Mononuclear cell (primary cell): Measurements from ENCODE around the gene OR2F1. TPM values are rescaled to one million over a fixed set of nuclear protein-coding genes. Genes with fewer than 3 reads are reported as not detected.

ENCODE experiments used
- H3K27me3 ChIP-seq: 2 replicates; pipeline ENCODE4 v1.6.0; 2011; ENCODE audit warnings: low read length, control low read depth; ENCODE audit not compliant: insufficient read depth
- H3K4me1 ChIP-seq: 2 replicates; pipeline ENCODE4 v1.5.1; 2011; ENCODE audit warnings: mild to moderate bottlenecking, low read length, control low read depth; ENCODE audit not compliant: insufficient read depth
- H3K4me3 ChIP-seq: 2 replicates; pipeline ENCODE4 v1.5.1; 2011; ENCODE audit warnings: mild to moderate bottlenecking, low read length, moderate library complexity
- H3K9me3 ChIP-seq: 2 replicates; pipeline ENCODE4 v1.5.1; 2011; ENCODE audit warnings: low read depth, mild to moderate bottlenecking, control low read depth, low read length
- total RNA-seq: library from RNA; depleted of rRNA; stranded (reverse); fragments of >200 nt; gene quantifications from one replicate; pipeline ENCODE4 v1.2.3, GENCODE V29; 2012

Gene OR2F1
- total RNA-seq, 1 donor, result under 0.01 TPM

DNA sequence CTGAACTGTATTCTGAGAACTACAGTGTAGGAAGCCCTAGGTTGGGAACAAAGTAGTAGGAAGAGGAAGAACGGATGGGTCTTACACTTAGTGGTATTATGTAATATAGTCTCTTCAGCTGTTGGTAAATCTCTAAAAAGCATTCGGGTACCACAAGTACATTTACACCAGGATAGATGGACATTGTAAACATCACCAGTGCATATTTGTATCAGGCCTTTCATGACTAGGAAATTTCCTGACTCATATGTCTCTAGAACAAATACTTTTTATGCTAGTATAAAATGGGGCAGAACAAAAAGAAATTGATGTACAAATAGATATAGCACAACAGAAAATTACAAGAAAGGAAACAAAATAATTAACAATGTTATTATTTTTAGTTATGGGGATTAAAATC, 23.9 kb downstream of the OR2F1 start:
- no peak overlapping the region for H3K4me3 ChIP-seq
- H3K27me3 ChIP-seq, result no peaks in the 10 kb centered on the region
- no peaks in the 10 kb centered on the region for H3K4me1 ChIP-seq
- no peaks in the 10 kb centered on the region for H3K9me3 ChIP-seq

DNA sequence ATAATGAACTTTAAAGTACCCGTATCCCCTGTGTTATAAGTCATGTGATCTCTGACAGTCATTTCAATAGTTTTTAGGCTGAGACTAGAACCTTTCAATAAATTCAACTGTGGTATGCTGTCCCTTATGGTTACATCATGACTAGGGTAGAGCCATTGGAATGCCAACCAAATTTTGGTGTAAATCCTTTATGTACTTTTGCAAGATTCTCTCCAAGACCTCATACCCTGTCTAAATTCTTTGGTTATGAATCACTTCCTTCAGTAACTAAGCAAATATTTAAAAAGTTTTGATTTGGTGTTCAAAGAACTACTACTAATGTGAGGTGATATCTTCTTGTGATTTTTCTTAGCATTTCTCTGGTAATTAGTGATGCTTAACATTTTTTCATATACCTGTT, 24.7 kb downstream of the OR2F1 start:
- no peaks in the 10 kb centered on the region for H3K9me3 ChIP-seq
- no peak overlapping the region for H3K4me3 ChIP-seq
- no peaks in the 10 kb centered on the region for H3K4me1 ChIP-seq
- no peaks in the 10 kb centered on the region for H3K27me3 ChIP-seq

DNA sequence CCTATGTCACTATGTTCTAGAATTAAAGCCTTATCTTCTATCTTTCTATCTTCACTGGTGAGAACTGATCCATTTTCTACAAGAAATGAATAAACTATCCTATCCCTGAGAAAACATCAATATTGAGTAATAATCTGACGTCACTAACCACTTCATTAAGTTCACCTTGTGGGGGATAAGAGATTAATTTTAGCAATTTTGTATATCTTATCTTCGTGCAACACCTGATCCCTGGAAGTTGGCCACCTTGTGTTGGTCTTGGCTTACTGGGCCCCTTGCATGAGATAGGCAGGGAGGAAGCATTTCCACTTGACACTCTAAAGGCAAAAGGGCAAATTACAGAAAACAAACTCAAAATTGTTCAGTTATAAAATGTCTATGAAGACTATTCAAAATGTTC, 25.4 kb downstream of the OR2F1 start:
- Histone ChIP-seq H3K9me3 (no peaks in the 10 kb centered on the region), H3K4me3 (no peak overlapping the region), H3K27me3 (no peaks in the 10 kb centered on the region), H3K4me1 (no peaks in the 10 kb centered on the region)

DNA sequence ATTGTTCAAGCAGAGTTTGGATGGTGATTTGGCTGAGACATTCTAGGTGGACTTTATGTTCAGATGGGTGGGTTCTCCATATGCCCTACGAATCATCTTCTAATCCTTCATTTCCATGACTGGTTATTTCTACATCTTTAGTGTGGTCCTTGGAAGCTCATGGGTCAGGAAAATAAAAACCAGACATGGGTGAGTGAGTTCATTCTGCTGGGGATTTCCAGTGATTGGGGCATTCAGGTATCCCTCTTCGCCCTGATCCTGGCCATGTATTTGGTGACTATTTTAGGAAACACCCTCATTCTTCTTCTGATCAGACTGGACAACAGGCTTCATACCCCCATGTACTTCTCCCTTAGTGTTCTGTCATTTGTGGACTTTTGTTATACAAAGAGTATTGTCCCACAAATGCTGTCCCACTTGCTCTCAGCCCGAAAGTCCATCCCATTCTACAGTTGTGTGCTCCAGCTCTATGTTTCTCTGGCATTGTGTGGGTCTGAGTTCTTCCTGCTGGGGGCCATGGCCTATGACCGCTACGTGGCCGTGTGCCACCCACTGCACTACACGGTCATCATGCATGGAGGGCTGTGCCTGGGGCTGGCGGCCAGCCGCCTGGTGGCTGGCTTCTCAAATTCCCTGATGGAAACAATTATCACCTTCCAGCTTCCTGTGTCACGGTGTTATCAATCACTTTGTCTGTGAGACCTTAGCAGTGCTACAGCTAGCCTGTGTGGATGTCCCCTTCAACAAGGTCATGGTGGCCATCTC, 26.3 kb downstream of the OR2F1 start:
- H3K4me3 ChIP-seq, result no peak overlapping the region
- H3K9me3 ChIP-seq, result no peaks in the 10 kb centered on the region
- no peaks in the 10 kb centered on the region for H3K4me1 ChIP-seq
- H3K27me3 ChIP-seq, result no peaks in the 10 kb centered on the region

DNA sequence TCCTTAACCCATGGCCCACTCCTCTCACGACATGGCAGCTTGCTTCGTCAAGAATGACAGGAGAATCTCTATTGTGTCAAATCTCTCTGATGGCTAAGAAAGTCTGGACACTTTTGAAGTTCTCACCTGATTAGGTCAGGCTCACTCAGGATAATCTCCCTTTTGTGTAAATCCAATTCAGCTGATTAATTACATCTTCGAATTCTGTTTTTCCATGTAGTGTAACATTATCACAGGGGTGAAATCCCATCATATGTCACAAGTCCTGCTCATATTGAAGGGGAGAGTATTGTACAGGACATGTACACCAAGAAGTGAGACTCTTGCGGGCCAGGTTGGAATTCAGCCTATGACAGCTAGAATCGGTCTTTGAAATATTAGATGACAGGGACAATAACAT, 29.3 kb downstream of the OR2F1 start:
- H3K4me3 ChIP-seq, result no peak overlapping the region
- no peaks in the 10 kb centered on the region for H3K9me3 ChIP-seq
- no peaks in the 10 kb centered on the region for H3K4me1 ChIP-seq
- no peaks in the 10 kb centered on the region for H3K27me3 ChIP-seq

DNA sequence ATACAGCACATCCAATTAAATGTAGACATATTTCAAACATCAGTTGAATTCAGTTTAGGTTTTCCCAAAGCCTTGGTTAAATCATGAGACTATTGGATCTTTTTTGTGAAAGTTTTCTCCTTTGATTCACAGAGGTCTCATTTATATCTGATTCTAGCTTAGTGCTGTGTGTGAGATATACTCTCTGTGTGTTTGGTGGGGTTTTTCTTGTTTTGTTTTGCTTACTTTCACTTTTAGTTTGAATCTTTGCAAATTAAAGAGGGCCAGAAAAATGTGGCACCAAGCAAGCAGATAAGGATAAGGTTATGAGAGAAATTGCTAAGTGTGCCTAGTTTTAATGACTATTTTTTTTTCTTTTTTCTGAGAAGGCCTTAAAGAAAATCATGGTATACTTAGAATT, 32.9 kb downstream of the OR2F1 start:
- H3K4me3 ChIP-seq, result no peak overlapping the region
- no peaks in the 10 kb centered on the region for H3K9me3 ChIP-seq
- H3K4me1 ChIP-seq, result no peaks in the 10 kb centered on the region
- H3K27me3 ChIP-seq, result no peaks in the 10 kb centered on the region

DNA sequence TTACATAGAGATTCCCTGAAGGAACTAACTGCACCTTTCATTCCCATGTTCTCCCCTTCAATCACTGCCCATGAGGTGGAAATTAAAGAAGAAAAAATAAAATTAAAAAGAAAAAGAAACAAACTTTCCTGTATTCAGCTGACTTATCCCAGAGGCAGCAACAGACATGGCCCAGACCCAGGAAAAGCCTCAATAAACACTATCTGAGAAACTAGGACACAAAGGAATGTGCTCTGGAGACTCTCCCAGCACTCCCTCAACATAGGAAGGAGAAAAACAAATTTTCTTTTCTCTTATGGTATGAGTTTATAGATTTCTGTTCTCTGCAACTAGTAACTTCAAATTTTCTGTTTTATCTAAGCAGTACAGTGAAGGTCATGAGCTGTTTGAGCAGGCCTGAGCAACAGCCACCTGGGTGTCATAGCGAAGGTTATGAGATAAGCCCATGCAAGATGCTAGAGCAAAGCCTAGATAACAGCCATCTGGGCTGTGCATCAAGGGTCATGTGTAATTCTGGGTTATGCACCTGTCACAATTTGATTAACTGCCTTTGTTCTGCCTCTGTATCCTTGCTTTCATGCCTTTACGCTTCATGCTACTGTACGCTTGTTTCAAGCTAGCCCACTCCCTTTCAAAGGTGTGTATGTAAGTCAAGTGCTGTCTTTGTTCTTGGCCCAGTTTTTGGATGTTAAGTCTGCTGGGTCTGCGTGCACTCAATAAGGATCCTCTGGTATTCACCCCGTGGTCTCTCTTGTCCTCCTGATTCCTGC, 34.5 kb downstream of the OR2F1 start:
- Histone ChIP-seq H3K27me3 (no peaks in the 10 kb centered on the region), H3K4me1 (no peaks in the 10 kb centered on the region), H3K4me3 (no peak overlapping the region), H3K9me3 (no peaks in the 10 kb centered on the region)

DNA sequence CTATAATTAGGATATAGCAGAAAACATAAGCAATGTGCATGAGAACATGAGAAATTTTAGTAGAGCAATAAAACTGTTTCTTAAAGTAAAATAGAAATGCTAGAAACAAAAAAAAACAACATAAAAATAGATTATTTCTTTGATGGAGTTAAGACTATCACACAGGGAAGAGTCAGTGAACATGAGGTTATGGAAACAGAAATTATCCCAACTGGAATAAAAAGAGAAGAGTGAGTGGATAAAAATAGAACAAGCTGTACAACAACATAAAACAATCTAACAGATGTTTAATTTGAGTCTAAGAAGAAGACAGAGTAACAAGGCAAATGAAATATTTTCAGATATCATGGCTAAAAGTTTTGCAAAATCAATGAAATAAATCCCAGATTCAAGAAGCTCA, 38.0 kb downstream of the OR2F1 start:
- Histone ChIP-seq H3K4me1 (no peaks in the 10 kb centered on the region), H3K4me3 (no peak overlapping the region)

DNA sequence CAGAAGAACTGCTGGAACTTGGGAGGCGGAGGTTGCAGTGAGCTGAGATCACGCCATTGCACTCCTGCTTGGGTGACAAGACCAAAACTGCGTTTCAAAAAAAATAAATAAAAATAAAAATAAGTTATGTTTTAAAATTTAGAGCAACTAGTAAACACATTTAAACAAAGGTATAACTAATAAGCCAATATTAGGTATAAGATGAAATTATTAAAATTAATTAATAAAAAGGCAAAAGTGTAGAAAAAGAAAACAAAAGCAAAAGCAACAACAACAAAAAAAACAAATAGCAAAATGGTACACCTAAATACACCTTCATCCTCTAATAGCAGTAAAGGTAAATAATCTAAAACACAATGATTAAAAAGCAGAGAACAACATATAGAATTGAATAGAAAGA, 39.3 kb downstream of the OR2F1 start:
- H3K4me1 ChIP-seq, result no peaks in the 10 kb centered on the region
- no peak overlapping the region for H3K4me3 ChIP-seq
- H3K27me3 ChIP-seq, result no peaks in the 10 kb centered on the region
- no peaks in the 10 kb centered on the region for H3K9me3 ChIP-seq

More for the DNA sequence above, 38.0 kb downstream of the OR2F1 start:
- Histone ChIP-seq H3K27me3 (no peaks in the 10 kb centered on the region), H3K9me3 (no peaks in the 10 kb centered on the region)

DNA sequence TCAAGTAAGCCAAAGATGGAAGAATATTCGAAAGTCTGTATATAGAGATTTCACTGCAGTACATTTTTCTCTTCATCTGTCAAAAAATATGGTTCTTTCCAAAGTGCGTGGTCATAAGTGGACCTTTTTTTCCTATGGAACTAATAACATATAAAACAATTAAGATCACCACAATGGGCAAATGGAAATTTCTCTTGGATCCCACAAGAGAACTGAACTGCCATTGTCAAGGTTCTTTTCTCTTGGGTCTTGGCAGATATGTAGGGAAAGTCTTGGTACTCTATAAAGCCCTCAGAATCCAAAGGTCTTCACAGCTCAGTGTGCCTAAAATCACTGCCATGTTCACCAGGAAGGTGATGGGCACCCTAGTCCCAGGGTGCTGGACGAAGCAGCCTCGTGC, 45.4 kb downstream of the OR2F1 start, which contains the start of gene OR6B1:
Gene OR6B1 (plus strand): TSS at position 301 of the 400 bp plus-strand sequence. CDS start 3,677 bp downstream, outside the sequence.
- H3K9me3 ChIP-seq, result no peaks in the 10 kb centered on the region
- no peaks in the 10 kb centered on the region for H3K27me3 ChIP-seq

DNA sequence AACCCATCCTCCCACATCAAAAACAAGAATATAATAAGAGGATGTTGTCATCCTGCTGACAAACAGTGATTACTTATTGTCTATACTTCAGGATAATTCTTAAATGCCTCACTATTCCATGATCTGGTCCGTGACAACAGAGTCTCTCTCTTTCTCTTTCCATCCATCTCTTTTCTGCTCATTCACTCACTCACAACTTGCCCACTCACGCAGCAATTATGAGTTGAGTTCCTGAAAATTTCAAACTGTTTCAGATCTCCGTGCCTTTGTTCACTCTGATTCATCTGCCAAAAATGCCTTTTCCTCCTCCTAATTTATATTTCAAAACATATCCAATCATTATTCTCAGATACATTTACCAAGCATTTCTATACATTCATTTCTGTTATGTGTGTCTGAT, 46.9 kb downstream of the OR2F1 start:
- H3K4me3 ChIP-seq, result no peak overlapping the region
- H3K4me1 ChIP-seq, result no peaks in the 10 kb centered on the region
- no peaks in the 10 kb centered on the region for H3K27me3 ChIP-seq
- no peaks in the 10 kb centered on the region for H3K9me3 ChIP-seq

More for the DNA sequence above, 45.4 kb downstream of the OR2F1 start, which contains the start of gene OR6B1:
- H3K4me3 ChIP-seq, result no peak within 1 kb of the TSS
- no peaks in the 10 kb centered on the region for H3K4me1 ChIP-seq

DNA sequence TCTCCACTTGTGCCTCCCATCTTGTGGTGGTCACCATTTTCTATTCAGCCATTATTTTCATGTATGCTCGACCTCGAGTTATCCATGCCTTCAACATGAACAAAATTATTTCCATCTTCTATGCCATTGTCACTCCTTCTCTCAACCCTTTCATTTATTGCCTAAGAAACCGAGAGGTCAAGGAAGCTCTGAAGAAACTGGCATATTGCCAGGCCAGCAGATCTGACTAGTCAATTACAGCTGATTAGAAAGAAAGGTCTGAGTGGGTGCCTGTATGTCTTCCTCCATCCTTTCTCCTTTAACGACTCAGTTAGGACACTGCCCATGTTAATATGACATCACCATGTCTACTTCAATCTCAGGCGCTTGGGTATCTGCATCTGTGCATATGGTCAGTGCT, 50.1 kb downstream of the OR2F1 start:
- Histone ChIP-seq H3K4me1 (no peaks in the 10 kb centered on the region), H3K9me3 (no peaks in the 10 kb centered on the region), H3K27me3 (no peaks in the 10 kb centered on the region), H3K4me3 (no peak overlapping the region)

DNA sequence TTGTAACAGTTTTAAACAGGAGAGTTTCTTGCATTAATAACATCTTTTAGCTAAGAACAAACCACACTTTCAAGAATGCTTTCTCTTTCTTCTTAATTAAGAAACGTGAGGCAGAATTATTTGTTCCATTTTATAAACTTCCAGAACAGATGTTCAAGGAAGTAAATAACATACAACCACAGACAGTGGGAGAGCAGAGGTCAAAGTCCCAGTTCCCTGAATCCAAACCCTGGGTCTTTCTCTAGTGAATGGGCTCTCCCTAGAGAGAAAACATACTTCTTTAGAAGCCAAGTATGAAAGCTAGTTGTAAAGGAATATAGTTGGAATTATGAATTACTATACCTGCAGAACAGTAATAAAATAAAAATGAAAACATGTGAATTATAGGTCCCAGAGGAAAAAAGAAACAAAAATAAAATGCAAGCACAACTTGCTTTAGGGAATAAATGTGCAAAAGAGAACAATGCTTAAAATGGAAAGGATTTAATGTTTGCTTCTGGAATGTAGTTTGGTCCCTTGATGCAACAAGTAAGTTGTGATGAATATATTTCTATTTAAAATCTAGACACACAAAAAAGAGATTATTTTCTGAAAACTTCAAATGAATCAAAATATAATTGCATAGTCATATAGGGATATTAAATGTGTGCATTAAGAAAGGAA, 51.5 kb downstream of the OR2F1 start:
- H3K4me1 ChIP-seq, result no peaks in the 10 kb centered on the region
- no peaks in the 10 kb centered on the region for H3K9me3 ChIP-seq
- H3K27me3 ChIP-seq, result no peaks in the 10 kb centered on the region
- no peak overlapping the region for H3K4me3 ChIP-seq

DNA sequence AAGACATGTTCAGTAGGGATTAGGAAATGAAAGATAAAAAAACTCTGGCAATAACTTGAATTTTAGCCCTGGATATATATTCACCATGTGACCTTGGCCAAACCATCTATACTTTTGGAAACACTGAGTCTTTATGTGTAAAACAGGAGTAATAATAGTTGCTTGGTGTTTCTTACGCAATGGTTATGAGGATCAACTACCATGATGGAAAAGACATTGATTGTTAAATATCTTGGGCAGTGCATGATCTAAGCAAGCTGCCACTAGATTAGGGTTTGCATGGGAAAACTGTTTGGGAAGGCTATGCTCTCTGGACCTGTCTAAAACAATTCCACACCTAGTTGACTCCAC, 52.0 kb downstream of the OR2F1 start:
- no peak overlapping the region for H3K4me3 ChIP-seq
- H3K27me3 ChIP-seq, result no peaks in the 10 kb centered on the region
- no peaks in the 10 kb centered on the region for H3K4me1 ChIP-seq

DNA sequence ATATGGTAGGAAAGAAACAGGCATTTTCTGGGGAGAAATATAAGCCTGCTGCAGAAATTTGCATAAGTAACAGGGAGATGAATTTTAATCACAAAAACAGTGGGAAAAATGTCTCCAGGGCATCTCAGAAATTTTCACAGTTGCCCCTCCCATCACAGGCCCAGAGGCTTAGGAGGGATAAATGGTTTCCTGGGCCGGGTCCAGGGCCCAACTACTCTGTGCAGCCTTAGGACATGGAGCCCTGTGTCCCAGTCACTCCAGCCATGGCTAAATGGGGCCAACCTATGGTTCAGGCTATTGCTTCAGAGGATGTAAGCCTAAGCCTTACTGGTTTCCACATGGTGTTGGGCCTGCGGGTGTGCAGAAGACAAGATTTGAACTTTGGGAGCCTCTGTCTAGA, 54.7 kb downstream of the OR2F1 start:
- no peaks in the 10 kb centered on the region for H3K4me1 ChIP-seq
- no peaks in the 10 kb centered on the region for H3K27me3 ChIP-seq
- H3K4me3 ChIP-seq, result no peak overlapping the region
- H3K9me3 ChIP-seq, result no peaks in the 10 kb centered on the region

More for the DNA sequence above, 52.0 kb downstream of the OR2F1 start:
- H3K9me3 ChIP-seq, result no peaks in the 10 kb centered on the region
